HT-29 (cell line): Measurements from ENCODE around the gene CUL1. TPM values are rescaled to one million over a fixed set of nuclear protein-coding genes. Genes with fewer than 3 reads are reported as not detected.

Source experiments
- DNase-seq: peaks from one replicate; pipeline ENCODE4 v3.0.0-alpha.2; 2015; ENCODE audit warnings: low spot score
- total RNA-seq: library from RNA; depleted of rRNA; stranded (reverse); fragments of >200 nt; shearing (Covaris generic); gene quantifications from 2 replicates; pipeline ENCODE4 v1.2.3, GENCODE V29; 2014; rRNA removed

Gene CUL1
- 44.2 and 46.7 TPM in 2 replicates for total RNA-seq

GRCh38 chr7:148698397-148699023, at the start of gene CUL1:
TSS of gene CUL1 (plus strand) at chr7:148698903. CDS start at chr7:148730123, 31,220 bp downstream.
- DNase-seq: peak; percentile 85

GRCh38 chr7:148650232-148650858, 48.4 kb upstream of the CUL1 start:
- no peak for DNase-seq

- DNase-seq: no peak
These were observed 45.9 kb upstream of the CUL1 start for GRCh38 chr7:148652773-148653172.

- no peak for DNase-seq
These were observed 40.8 kb upstream of the CUL1 start for GRCh38 chr7:148657929-148658328.

- no peak for DNase-seq
These were observed 37.2 kb upstream of the CUL1 start for GRCh38 chr7:148661471-148661870.

GRCh38 chr7:148662646-148663045, 36.1 kb upstream of the CUL1 start:
- no peak for DNase-seq

- DNase-seq: no peak
These were observed 34.4 kb upstream of the CUL1 start for GRCh38 chr7:148664324-148664723.

- no peak for DNase-seq
These were observed 33.5 kb upstream of the CUL1 start for GRCh38 chr7:148665221-148665620.

- DNase-seq: no peak
These were observed 28.8 kb upstream of the CUL1 start for GRCh38 chr7:148669927-148670326.

- no peak for DNase-seq
These were observed 28.3 kb upstream of the CUL1 start for GRCh38 chr7:148670374-148670773.

GRCh38 chr7:148670807-148671206, 27.9 kb upstream of the CUL1 start:
- no peak for DNase-seq

GRCh38 chr7:148672041-148672440, 26.7 kb upstream of the CUL1 start:
- DNase-seq: no peak

GRCh38 chr7:148674689-148675088, 24.0 kb upstream of the CUL1 start:
- no peak for DNase-seq

GRCh38 chr7:148676291-148676690, 22.4 kb upstream of the CUL1 start:
- DNase-seq: no peak

GRCh38 chr7:148681821-148682220, 16.9 kb upstream of the CUL1 start:
- no peak for DNase-seq

GRCh38 chr7:148684289-148684830, 14.3 kb upstream of the CUL1 start:
- no peak for DNase-seq

GRCh38 chr7:148686312-148686937, 12.3 kb upstream of the CUL1 start:
- DNase-seq: no peak

- no peak for DNase-seq
These were observed 11.1 kb upstream of the CUL1 start for GRCh38 chr7:148687555-148687954.

- DNase-seq: no peak
These were observed 10.2 kb upstream of the CUL1 start for GRCh38 chr7:148688526-148688925.

GRCh38 chr7:148693651-148694050, 5.1 kb upstream of the CUL1 start:
- no peak for DNase-seq

GRCh38 chr7:148694631-148695030, 4.1 kb upstream of the CUL1 start:
- no peak for DNase-seq

- no peak for DNase-seq
These were observed 2.8 kb upstream of the CUL1 start for GRCh38 chr7:148695953-148696352.

- DNase-seq: no peak
These were observed 1.9 kb upstream of the CUL1 start for GRCh38 chr7:148696787-148697186.
